NCI-H82 treated with DMSO at 0.1 percent for 48 hours (cell line): ENCODE results near the gene LRRC15.

Experiments used
- DNase-seq: peaks from one replicate; lab custom pipeline; 2025; ENCODE audit not compliant: unreplicated experiment; lab: John Stamatoyannopoulos, UW

LRRC15 gene

DNA sequence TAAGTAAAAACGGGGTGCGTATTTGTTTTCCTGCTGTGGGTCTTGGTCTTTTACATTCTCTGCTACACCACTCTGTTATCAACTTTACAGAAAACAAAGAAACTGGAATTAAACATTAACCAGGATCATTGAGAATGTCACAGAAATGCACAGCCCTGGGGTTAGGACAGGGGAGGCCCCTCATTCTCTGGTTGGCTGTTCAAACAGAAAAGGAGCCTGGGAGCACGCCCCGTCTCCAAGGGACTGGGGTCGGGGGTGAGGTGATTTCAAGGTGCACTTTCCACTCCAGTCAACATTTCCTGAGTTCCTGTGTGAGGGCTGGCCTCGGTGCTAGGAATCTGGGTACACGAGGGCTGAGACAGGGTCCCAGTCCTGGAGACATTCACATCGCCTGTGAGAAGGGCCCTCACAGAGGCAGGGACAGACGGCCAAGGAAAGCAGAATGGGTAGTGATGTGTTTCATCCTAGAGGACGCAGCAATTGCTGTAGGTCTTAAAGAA is 48.7 kb downstream of the LRRC15 start:
- DNase-seq: no peak

GRCh38 chr3:194320100-194320499 is 49.4 kb downstream of the LRRC15 start:
- DNase-seq: no peak

DNA sequence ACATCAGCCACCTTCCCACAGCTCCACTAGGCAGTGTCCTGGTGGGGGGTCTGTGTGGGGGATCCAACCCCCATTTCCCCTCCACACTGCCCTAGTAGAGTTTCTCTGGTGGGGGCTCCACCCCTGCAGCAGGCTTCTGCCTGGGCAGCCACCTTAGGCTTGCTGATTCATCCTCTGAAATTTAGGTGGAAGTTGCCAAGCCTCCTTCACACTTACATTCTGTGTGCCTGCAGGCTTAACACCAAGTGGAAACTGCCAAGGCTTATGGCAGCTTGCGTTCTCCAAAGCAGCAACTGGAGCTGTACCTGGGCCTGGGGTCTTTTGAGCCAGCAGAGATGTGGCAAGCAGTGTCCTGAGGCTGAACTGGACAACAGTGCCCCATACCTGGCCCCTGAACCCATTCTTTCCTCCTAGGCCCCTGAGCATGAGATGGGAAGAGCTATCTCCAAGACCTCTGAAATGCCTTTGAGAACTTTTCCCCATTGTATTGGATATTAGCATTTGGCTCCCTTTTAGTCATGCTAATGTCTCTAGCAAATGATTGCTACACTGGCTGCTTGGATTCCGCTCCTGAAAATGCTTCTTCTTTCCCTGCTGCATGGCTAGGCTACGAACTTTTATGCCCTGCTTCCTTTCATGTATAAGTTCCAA is 50.9 kb downstream of the LRRC15 start:
- DNase-seq: no peak

DNA sequence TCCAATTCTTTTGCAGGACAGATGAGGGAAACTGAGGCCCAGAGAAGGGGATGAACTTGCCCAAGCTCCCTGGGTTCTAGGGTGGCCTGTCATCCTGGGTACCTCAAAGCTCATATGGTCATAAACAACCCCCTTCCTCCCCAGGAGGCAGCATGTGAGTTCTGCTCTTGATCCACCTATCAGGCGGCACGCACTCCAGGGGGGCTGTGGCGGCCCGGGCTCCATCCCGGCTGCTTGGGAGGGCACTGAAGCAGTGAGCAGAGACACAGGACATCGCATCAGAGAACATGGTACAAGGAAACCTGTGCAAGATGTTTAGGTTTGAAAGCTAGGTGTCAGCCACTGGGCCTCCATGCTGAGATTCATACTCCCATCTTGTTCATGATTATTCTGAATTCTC is 52.6 kb downstream of the LRRC15 start:
- no peak for DNase-seq

DNA sequence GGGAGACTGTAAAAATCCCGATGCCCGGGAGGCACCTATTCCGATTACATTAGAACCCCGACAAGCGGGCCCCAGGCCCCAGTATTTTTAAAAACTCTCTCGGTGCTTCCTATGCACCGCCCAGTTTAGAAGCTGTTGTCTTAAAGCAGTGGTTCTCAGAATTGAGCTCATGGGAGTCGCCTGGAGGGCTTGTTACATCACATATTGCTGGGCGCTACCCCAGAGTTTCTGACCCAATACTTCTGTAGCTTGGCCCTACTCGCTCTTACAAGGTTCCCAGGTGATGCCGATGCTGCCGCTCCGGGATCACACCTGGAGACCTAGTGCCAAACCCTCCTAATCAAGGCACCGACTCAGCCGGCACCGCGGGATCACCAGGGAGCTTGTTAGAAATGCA is 53.6 kb downstream of the LRRC15 start:
- no peak for DNase-seq

GRCh38 chr3:194315088-194315964 is 54.2 kb downstream of the LRRC15 start:
- no peak for DNase-seq

DNA sequence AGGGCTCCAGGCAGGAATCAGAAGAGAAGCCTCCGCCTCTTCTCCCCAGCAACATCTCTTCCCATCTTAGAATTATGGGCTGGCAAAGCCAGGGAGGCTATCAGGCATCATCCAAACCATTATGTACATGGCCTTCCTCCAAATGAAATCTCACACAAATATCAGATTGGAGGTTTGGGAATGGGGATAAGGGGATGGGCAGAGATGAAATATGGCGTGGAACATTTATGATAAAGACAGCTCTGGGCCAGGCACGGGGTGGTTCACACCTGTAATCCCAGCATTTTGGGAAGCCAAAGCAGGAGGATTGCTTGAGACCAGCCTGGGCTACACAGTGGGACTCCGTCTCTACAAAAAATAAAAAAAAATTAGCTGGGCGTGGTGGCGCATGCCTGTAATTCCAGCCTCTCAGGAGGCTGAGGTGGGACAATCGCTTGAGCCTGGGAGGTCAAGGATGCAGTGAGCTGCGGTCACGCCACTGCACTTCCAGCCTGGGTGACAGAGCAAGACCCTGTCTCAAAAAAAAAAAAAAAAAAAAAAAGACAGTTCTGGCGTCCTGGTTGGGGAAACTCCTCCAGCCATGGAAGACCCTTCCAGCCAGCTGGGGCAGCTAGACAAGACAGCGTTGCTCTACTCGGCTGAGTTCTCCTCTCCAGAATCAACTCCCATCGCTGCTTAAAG is 55.0 kb downstream of the LRRC15 start:
- no peak for DNase-seq

DNA sequence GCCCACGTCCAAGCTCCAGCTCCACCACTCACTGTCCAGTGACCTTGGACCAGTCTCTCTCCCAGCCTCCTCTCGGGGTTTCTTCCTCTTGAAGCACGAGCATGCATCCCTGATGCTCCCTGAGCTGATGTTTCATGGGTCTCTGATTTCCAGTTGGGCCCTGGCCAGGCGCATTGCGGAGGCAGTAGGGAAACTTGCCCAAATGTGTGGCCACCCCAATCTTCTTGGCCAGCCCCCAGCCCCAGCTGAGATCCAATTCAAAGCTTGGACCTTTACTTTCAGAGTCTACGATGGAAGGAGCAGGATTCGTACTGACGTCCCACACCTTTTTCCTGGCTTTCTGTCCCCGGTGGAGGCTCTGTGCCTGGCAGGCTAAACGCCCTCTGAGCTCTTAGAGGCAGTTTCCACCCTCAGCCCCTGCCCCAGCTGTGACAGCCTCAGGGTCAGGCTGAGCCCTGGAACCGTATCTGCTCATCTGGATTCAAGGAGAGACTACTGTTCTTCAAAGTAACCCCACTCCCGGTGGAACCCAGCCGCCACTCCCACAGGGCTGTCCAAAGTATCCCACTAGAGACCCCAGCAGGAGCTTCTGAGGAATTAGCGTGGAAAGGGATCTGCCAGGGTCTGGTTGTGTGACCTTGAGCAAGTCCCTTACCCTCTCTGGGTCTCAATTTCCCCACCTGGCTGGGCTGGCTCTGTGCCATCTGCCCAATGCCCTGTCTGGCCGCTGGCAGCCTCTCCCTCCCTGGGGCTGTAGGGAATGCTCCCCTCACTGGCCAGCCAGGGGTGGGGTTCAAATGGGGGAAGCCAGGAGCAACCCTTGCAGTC is 55.8 kb downstream of the LRRC15 start:
- DNase-seq: no peak

DNA sequence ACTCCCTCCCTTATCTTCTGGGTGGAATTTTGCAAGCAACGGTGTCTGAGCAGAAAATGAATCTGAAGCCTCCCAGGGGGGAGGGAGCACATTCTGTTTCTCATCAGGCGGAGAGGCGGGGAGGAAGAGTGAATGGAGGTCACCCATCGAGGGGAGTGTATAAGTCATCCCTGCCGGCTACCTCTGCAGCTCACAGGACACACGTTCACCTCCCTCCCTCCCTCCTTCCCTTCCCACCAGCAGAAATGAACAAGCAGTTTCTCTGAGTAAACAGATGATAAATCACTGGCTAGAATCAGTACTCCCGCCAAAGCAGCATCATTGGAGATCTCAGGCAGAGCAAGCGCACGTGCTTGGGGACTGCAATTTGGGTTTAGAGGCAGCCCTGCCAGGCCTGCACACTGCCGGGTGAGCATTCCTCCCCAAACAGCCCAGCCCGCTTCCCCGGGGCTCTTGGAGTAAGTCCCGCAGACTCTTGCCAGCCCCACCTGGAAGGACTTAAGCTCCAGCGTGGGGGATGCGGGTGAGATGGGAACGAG is 56.7 kb downstream of the LRRC15 start:
- no peak for DNase-seq

DNA sequence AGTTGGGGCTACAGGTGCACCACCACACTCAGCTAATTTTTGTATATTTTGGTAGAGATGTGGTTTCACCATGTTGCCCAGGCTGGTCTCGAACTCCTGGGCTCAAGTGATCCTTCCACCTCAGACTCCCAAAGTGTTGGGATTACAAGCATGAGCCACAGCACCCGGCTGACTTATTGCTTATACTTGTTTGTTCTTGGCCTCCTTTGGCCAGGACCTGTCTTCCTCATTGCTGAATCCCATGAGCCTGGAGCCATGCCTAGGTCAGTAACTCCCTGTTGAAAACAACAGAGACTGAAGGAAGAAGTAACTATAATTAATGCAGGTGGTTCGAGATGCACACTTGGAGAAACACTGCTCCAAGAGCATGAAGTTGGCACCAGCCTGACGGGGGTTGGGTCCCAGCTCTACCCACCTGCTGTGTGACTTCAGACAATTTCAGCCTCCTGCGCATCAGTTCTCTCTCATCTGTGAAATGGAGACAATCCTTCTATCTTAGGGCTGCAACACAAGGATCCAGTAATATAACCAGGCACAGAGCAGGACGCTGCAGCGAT is 57.3 kb downstream of the LRRC15 start:
- DNase-seq: no peak

- DNase-seq: no peak
These were observed 58.5 kb downstream of the LRRC15 start for GRCh38 chr3:194311000-194311399.

GRCh38 chr3:194310060-194310835 is 59.3 kb downstream of the LRRC15 start:
- no peak for DNase-seq

DNA sequence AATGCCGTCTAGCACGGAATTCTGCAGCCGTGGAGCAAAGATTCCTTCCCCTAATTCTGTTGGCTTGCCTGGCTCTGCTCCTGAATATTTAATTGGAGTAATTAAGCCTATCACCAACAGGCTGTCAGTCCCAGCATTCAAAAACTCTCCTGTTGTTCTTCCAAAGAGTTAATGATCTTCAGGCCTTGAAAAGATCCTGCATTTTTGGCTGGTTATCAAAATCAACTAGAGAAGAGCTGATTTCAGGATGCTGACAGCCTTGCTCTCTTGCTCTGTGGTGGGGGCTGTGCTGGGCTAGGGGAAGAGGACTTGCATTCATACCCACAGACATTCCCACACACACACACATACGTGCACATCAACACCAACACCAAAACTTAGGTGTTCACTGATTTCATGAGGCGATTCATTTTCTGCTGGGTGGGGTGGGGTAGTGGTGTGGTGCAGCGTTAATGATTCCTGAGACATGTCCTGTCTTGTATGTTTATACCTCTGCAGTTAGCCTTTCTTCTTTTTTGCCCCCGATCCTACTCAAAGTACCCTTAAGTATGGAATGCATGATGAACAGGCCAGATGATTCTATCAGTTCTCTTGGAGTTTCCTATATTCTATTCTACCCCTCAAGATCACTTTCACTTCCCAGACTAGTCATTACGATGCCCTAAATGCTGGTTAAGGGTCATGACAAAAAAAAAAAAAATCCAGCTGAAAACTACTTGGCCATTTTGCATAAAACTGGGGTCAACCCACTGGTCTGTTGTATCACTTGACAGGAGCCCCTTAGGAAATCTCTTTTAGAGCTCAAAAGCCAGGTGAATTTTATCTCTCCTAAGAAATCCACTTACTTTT is 60.7 kb downstream of the LRRC15 start:
- no peak for DNase-seq

DNA sequence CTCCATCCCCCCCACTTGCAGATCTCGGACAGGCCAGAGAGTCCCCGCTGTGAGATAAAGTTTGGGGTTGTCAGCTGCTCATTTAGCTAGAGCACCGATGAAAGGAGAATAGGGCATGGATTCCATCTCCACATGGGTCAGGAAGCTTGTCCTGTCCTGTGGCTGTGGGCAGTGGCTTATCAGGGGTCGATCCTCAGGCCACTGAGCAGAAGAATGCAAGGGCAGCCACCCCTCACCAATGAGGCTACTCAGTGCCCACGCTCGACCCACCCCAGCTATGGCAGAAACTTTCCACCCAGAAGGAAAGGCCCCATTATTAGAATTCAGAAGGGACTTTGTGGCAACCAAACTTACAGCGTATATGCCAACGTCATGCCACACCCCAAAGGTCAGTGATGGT is 61.7 kb downstream of the LRRC15 start:
- no peak for DNase-seq

DNA sequence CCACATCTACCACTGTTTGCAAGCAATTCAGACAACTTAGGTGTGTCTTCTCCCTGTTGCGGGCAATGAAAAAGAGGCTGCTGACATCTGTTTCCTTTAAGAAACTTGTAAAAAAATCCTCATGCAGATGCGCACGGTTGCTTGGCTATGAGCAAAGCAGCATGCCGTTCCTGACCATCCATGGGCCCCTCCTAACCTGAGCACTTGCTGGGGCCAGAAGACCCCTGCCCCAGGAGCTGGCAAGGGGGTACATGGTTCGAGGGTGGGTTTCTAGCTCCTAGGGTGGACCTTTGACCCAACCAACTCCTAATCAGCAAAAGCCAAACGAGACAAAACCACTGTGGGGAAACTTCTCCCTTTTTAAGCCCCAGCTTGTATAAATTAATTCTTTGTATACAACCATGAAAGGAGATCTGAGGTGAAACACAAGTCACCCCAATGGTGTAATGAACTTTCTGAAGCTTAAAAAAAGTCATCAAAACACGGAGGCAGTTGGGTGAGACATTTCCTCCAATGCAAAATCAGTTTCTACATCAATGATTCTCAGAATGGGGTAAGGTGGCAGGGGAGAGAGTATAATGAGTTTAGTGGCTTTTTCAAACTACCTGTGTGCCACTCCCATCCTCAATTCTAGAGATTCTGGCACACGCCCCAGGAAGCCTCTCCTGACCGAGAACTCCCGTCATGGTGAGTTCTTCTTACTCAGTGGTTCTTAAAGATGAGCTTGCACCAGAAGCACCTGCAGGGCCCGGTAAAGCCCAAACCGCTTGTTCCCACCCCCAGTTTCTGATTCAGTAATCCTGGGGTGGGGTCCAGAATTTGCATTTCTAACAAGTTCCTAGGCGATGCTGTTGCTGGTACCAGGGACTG is 62.5 kb downstream of the LRRC15 start:
- no peak for DNase-seq

GRCh38 chr3:194306109-194306686 is 63.3 kb downstream of the LRRC15 start:
- no peak for DNase-seq

DNA sequence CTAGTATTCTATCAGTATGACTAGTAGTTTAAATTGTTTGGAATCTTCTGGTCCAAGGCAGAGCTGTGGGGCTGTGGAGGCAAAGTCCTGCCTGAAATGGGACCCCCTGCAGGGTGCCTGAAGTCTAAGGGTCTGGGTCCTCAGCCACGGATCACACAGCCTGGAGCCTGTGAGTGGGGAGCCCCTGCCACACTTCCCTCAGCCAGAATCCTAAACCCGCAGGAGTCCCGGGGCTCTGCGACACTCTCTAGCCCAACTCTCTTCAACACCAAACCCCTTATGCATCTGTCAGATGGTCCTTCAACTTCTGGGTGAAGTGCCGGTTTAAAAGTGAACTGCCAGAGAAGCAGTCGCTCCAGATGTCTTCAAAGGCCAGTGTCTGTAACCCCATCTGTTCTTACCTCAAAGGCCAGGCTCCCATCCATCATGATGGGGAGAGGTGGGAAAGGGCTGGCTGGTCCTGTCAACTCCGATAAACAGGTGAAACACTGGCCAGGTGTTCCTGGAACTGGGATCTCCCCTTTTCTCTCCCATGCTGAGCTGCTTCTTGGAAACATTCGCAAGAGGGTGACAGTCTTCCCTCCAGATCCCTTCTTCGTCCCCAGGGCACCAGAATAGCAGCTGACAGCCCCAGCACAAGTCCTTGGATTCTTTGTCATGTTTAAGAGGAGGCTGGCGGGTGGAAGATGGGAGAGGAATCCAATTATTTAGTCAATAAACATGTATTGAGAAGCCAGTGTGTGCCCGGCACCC is 64.0 kb downstream of the LRRC15 start:
- no peak for DNase-seq
